ENCODE data around the gene EBF4. TPM values are rescaled to one million over a fixed set of nuclear protein-coding genes. Genes with fewer than 3 reads are reported as not detected.

The EBF4 gene
- total and polyA plus RNA-seq, 12 donors: 1.6 to 29.7 (median 10.2) TPM

- WGBS, 4 donors: 65 to 87% (median 82%) methylated on average over 2 to 11 of the region's 11 CpGs
- H3K9me3 ChIP-seq (replicated peaks in 1 of 3): no peaks in the 10 kb centered on the region
- no peak for TF ChIP-seq POLR2A (IDR thresholded peaks at IDR 0.05)
- TF ChIP-seq, protein P1, sequence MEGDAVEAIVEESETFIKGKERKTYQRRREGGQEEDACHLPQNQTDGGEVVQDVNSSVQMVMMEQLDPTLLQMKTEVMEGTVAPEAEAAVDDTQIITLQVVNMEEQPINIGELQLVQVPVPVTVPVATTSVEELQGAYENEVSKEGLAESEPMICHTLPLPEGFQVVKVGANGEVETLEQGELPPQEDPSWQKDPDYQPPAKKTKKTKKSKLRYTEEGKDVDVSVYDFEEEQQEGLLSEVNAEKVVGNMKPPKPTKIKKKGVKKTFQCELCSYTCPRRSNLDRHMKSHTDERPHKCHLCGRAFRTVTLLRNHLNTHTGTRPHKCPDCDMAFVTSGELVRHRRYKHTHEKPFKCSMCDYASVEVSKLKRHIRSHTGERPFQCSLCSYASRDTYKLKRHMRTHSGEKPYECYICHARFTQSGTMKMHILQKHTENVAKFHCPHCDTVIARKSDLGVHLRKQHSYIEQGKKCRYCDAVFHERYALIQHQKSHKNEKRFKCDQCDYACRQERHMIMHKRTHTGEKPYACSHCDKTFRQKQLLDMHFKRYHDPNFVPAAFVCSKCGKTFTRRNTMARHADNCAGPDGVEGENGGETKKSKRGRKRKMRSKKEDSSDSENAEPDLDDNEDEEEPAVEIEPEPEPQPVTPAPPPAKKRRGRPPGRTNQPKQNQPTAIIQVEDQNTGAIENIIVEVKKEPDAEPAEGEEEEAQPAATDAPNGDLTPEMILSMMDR (IDR thresholded peaks at IDR 0.05): no peak
- no peaks in the 10 kb centered on the region for H3K36me3 ChIP-seq (replicated peaks in 1 of 2)
- no peak overlapping the region for H3K4me3 ChIP-seq
- intact Hi-C loops (cut with DNase I): no loop called here
- H3K4me1 ChIP-seq (replicated peaks in 1 of 2): no peaks in the 10 kb centered on the region
- no peak for DNase-seq
- peaks cover 16% of the 10 kb centered on the region for H3K27me3 ChIP-seq
- H3K27ac ChIP-seq: no peak overlapping the region
Observed at GRCh38 chr20:2794866-2795447, 102.4 kb downstream of the EBF4 start.

DNA sequence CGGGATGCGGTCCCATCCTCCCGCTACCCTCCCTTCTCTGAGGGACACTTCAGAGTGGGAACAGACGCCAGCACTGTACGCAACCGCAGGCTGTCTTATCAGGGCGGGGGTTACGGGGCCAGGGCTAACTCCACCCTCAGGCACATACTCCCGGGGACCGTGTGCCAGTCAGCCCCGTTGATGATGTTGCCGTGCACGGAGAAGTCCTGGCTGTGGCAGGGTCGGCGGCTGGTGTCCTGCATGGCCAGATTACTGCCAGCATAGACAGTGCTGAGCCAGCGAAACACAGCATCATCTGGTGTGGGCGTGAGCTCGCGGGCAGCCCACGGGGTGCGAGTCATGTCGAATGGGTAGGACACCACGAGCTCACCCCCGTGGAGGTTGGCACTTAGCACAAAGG, 102.9 kb downstream of the EBF4 start:
- DNase-seq: no peak
- Histone ChIP-seq H3K27me3 (peaks cover 21% of the 10 kb centered on the region), H3K4me3 (no peak overlapping the region), H3K27ac (no peak overlapping the region), H3K9me3 (replicated peaks in 1 of 3) (no peaks in the 10 kb centered on the region), H3K36me3 (replicated peaks in 1 of 2) (no peaks in the 10 kb centered on the region), H3K4me1 (replicated peaks in 1 of 2) (no peaks in the 10 kb centered on the region)
- intact Hi-C loops (cut with DNase I): no loop called here
- TF ChIP-seq POLR2A (IDR thresholded peaks at IDR 0.05): no peak
- TF ChIP-seq, protein P1 (IDR thresholded peaks at IDR 0.05): no peak
- WGBS, 4 donors: 67 to 85% (median 79%) methylated on average over 18 to 24 of the region's 24 CpGs

DNA sequence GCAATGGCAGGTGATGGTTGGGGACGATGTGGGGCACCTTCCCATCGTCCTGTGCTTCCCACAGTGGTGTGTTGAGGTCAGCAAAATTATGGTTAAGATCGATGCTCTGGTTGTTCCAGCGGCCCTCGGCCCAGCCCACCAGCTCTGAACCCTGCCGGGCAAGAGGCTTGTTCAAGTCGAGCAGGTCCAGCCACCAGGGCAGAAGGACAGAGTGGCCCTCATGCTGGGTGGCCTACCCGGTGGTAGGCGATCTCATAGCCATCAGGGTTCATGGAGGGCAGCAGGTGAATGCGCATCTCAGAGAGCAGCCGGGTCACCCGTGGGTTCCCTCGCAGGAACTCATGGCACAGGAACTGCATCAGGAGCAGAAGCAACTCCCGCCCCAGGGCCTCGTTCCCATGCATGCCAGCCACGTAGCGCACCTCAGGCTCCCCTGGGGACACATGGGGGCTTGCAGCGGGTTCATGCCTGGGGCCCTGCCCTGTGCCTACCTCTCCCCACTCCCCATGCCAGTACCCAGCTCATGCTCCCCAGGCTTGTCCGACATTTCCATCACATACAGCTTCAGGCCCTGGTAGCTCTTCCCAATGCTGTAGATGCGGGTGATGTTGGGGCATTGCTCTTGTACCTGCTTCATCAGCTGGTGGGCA, 103.6 kb downstream of the EBF4 start:
- H3K9me3 ChIP-seq (replicated peaks in 1 of 3): no peaks in the 10 kb centered on the region
- H3K4me3 ChIP-seq: no peak overlapping the region
- DNase-seq: no peak
- WGBS, 4 donors: 83 to 94% (median 90%) methylated on average over 16 to 20 of the region's 20 CpGs
- H3K4me1 ChIP-seq (replicated peaks in 1 of 2): peaks cover 0 to 1% of the 10 kb centered on the region in 2 donors
- H3K36me3 ChIP-seq (replicated peaks in 1 of 2): no peaks in the 10 kb centered on the region
- H3K27ac ChIP-seq: no peak overlapping the region
- intact Hi-C loops (cut with DNase I): no loop called here
- H3K27me3 ChIP-seq: peaks cover 28% of the 10 kb centered on the region
- TF ChIP-seq, protein P1 (IDR thresholded peaks at IDR 0.05): no peak
- TF ChIP-seq POLR2A (IDR thresholded peaks at IDR 0.05): no peak

GRCh38 chr20:2797136-2797983, 104.8 kb downstream of the EBF4 start:
- DNase-seq: no peak
- Histone ChIP-seq H3K36me3 (replicated peaks in 1 of 2) (no peaks in the 10 kb centered on the region), H3K4me3 (no peak overlapping the region), H3K4me1 (replicated peaks in 1 of 2) (peaks cover 0 to 5% of the 10 kb centered on the region in 2 donors), H3K27ac (no peak overlapping the region), H3K9me3 (replicated peaks in 1 of 3) (no peaks in the 10 kb centered on the region), H3K27me3 (peaks cover 40% of the 10 kb centered on the region)
- TF ChIP-seq POLR2A (IDR thresholded peaks at IDR 0.05): no peak
- TF ChIP-seq, protein P1 (IDR thresholded peaks at IDR 0.05): no peak
- intact Hi-C loops (cut with DNase I): no loop called here
- 76 to 81% (median 81%) methylated on average over 10 to 16 of the region's 16 CpGs for WGBS, 4 donors
